ENCODE data around the gene PFKFB2.

- TF ChIP-seq POLR2AphosphoS5 (IDR thresholded peaks at IDR 0.05; ENCODE audit: borderline replicate concordance, low read depth, low read length) (no peak), EZH2 (IDR thresholded peaks at IDR 0.05) (no peak)
These were observed 47.9 kb upstream of the PFKFB2 start for GRCh38 chr1:207004931-207005830.

Measured in SK-N-MC (cell line).